ENCODE measurements around the gene CHCHD6. TPM values are rescaled to one million over a fixed set of nuclear protein-coding genes. Genes with fewer than 3 reads are reported as not detected.
"Not testable (repeated sequence)": the region's sequence is repeated elsewhere in the genome, so short reads cannot be mapped to it uniquely, and the experiment has no call there.

The CHCHD6 gene
- total and polyA plus RNA-seq, 2 experiments from 2014 or later = 15.8 to 21.4 TPM

- H3K27me3 ChIP-seq (replicated peaks; ENCODE audit: insufficient read depth) = no peaks in the 10 kb centered on the region
- H4K20me1 ChIP-seq (ENCODE audit: insufficient read depth) = no peaks in the 10 kb centered on the region
- no peak overlapping the region for H3K4me2 ChIP-seq (ENCODE audit: unreplicated experiment)
- peak; percentile 14 for DNase-seq
- no peaks in the 10 kb centered on the region; the same call in 1 of the 2 replicates for H3F3A ChIP-seq (ENCODE audit: insufficient read depth)
- 0 out of 2 replicates have a peak, but pooled peaks cover 4% of the 10 kb centered on the region for H3K4me1 ChIP-seq (ENCODE audit: insufficient read depth)
- no peaks in the 10 kb centered on the region for H3K36me3 ChIP-seq (ENCODE audit: low read depth)
- no peak for TF ChIP-seq EZH2 (IDR thresholded peaks at IDR 0.05; ENCODE audit: insufficient read depth, poor library complexity, severe bottlenecking)
- TF ChIP-seq EZH2phosphoT487 (IDR thresholded peaks at IDR 0.05; ENCODE audit: insufficient read depth, low read depth) = no peak
- H3K9ac ChIP-seq = no peak overlapping the region
- in situ Hi-C loops (cut with MboI) = no loop called here
- no peaks in the 10 kb centered on the region for H3K9me3 ChIP-seq (ENCODE audit: low read depth)
- H2AFZ ChIP-seq = no peak overlapping the region
- H3K4me3 ChIP-seq = no peak overlapping the region
- no peaks in the 10 kb centered on the region for H3K9me2 ChIP-seq (ENCODE audit: insufficient read depth)
- no peaks in the 10 kb centered on the region for H3K79me2 ChIP-seq (ENCODE audit: insufficient read depth)
- WGBS, 2 experiments (ENCODE audit: low coverage in 1 of 2, low lambda C conversion rate in 2 of 2, missing lambda C conversion rate in 2 of 2) = 91 to 97% methylated on average over 9 of the region's 9 CpGs
- H3K27ac ChIP-seq = no peak overlapping the region
These were observed 94.5 kb downstream of the CHCHD6 start for GRCh38 chr3:126798521-126798920.

DNA sequence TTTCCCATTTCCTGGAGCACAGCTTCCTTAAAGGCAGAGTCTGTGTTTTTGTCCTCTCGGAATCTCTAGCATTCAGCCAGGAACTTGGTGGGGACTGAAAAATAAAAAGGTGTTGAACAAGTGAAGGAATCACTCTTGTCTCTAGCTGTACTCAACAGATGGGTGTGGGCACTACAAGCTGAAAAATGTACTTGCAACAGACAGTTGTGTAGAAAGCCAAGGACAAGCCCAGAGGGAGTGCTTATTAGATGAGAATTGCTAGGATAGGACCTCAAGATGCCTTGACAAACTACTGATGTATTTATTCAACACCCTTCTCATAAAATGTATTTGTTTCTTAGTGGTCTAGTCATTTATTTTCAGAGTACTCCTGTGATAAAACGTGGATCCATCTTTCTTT, 95.1 kb downstream of the CHCHD6 start:
- no peaks in the 10 kb centered on the region for H3K79me2 ChIP-seq (ENCODE audit: insufficient read depth)
- H2AFZ ChIP-seq = no peak overlapping the region
- TF ChIP-seq EZH2phosphoT487 (IDR thresholded peaks at IDR 0.05; ENCODE audit: insufficient read depth, low read depth) (no peak), EZH2 (IDR thresholded peaks at IDR 0.05; ENCODE audit: insufficient read depth, poor library complexity, severe bottlenecking) (no peak)
- no peaks in the 10 kb centered on the region for H3K9me3 ChIP-seq (ENCODE audit: low read depth)
- no peak overlapping the region for H3K9ac ChIP-seq
- 0 out of 2 replicates have a peak, but pooled peaks cover 4% of the 10 kb centered on the region for H3K4me1 ChIP-seq (ENCODE audit: insufficient read depth)
- no peaks in the 10 kb centered on the region for H3K9me2 ChIP-seq (ENCODE audit: insufficient read depth)
- no peaks in the 10 kb centered on the region for H3K27me3 ChIP-seq (replicated peaks; ENCODE audit: insufficient read depth)
- no peak overlapping the region for H3K4me3 ChIP-seq
- H3K36me3 ChIP-seq (ENCODE audit: low read depth) = no peaks in the 10 kb centered on the region
- 98 to 100% methylated on average over 2 of the region's 2 CpGs for WGBS, 2 experiments (ENCODE audit: low coverage in 1 of 2, low lambda C conversion rate in 2 of 2, missing lambda C conversion rate in 2 of 2)
- in situ Hi-C loops (cut with MboI) = no loop called here
- DNase-seq = no peak
- no peaks in the 10 kb centered on the region for H4K20me1 ChIP-seq (ENCODE audit: insufficient read depth)
- H3F3A ChIP-seq (ENCODE audit: insufficient read depth) = no peaks in the 10 kb centered on the region; the same call in 1 of the 2 replicates
- no peak overlapping the region for H3K27ac ChIP-seq
- H3K4me2 ChIP-seq (ENCODE audit: unreplicated experiment) = no peak overlapping the region

GRCh38 chr3:126801312-126801711, 97.3 kb downstream of the CHCHD6 start:
- H3K27me3 ChIP-seq (replicated peaks; ENCODE audit: insufficient read depth); H3K4me2 ChIP-seq (ENCODE audit: unreplicated experiment); H3F3A ChIP-seq (ENCODE audit: insufficient read depth); H3K9me2 ChIP-seq (ENCODE audit: insufficient read depth); H3K27ac ChIP-seq; H3K9ac ChIP-seq; H3K4me1 ChIP-seq (ENCODE audit: insufficient read depth); in situ Hi-C loops (cut with MboI); H3K79me2 ChIP-seq (ENCODE audit: insufficient read depth); H3K36me3 ChIP-seq (ENCODE audit: low read depth); H2AFZ ChIP-seq; H3K4me3 ChIP-seq; H3K9me3 ChIP-seq (ENCODE audit: low read depth); DNase-seq; H4K20me1 ChIP-seq (ENCODE audit: insufficient read depth): not testable (repeated sequence)
- WGBS, 2 experiments (ENCODE audit: low coverage in 1 of 2, low lambda C conversion rate in 2 of 2, missing lambda C conversion rate in 2 of 2) = 96 to 99% methylated on average over 11 of the region's 11 CpGs

GRCh38 chr3:126807795-126808194, 103.8 kb downstream of the CHCHD6 start:
- in situ Hi-C loops (cut with MboI) = no loop called here
- no peak overlapping the region for H3K4me2 ChIP-seq (ENCODE audit: unreplicated experiment)
- DNase-seq = peak; percentile 8

DNA sequence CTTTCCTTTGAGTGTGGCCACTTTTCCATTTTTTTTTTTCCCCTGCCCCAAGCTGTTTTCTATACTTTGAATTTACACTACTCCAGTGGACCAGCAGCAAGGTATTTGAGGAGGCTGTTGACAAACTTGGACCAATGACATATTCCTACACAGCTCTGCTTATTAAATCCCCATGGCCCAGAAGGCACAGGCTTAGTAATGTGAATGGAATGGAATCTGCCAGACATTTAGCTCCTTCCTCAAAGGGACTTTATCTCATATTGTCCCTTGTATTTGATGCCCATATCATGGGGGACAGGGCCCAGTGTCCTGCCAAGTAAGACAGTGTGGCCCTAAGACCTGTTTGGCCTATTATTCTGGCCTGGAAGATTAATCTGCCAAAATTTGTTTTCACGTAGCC, 107.5 kb downstream of the CHCHD6 start:
- Histone ChIP-seq H3K9ac (no peak overlapping the region), H3K4me2 (ENCODE audit: unreplicated experiment) (no peak overlapping the region), H3K27me3 (replicated peaks; ENCODE audit: insufficient read depth) (no peaks in the 10 kb centered on the region), H3K9me2 (ENCODE audit: insufficient read depth) (no peaks in the 10 kb centered on the region), H2AFZ (no peak overlapping the region), H3K4me1 (ENCODE audit: insufficient read depth) (peaks cover 17% of the 10 kb centered on the region), H3F3A (ENCODE audit: insufficient read depth) (peaks cover 10% of the 10 kb centered on the region), H3K36me3 (ENCODE audit: low read depth) (no peaks in the 10 kb centered on the region), H3K79me2 (ENCODE audit: insufficient read depth) (no peaks in the 10 kb centered on the region), H4K20me1 (ENCODE audit: insufficient read depth) (no peaks in the 10 kb centered on the region), H3K27ac (no peak overlapping the region), H3K4me3 (no peak overlapping the region), H3K9me3 (ENCODE audit: low read depth) (no peaks in the 10 kb centered on the region)
- in situ Hi-C loops (cut with MboI) = no loop called here
- DNase-seq = peak; percentile 68
- TF ChIP-seq EZH2 (IDR thresholded peaks at IDR 0.05; ENCODE audit: insufficient read depth, poor library complexity, severe bottlenecking) = no peak
- TF ChIP-seq EZH2phosphoT487 (IDR thresholded peaks at IDR 0.05; ENCODE audit: insufficient read depth, low read depth) = no peak
- 97 to 100% methylated on average over 1 of the region's 1 CpG for WGBS, 2 experiments (ENCODE audit: low coverage in 1 of 2, low lambda C conversion rate in 2 of 2, missing lambda C conversion rate in 2 of 2)

More at GRCh38 chr3:126807795-126808194, 103.8 kb downstream of the CHCHD6 start:
- no peak for TF ChIP-seq EZH2phosphoT487 (IDR thresholded peaks at IDR 0.05; ENCODE audit: insufficient read depth, low read depth)
- no peak for TF ChIP-seq EZH2 (IDR thresholded peaks at IDR 0.05; ENCODE audit: insufficient read depth, poor library complexity, severe bottlenecking)
- Histone ChIP-seq H3K27me3 (replicated peaks; ENCODE audit: insufficient read depth) (no peaks in the 10 kb centered on the region), H3K9me2 (ENCODE audit: insufficient read depth) (no peaks in the 10 kb centered on the region), H2AFZ (no peak overlapping the region), H4K20me1 (ENCODE audit: insufficient read depth) (no peaks in the 10 kb centered on the region), H3F3A (ENCODE audit: insufficient read depth) (peaks cover 10% of the 10 kb centered on the region), H3K4me1 (ENCODE audit: insufficient read depth) (peaks cover 15% of the 10 kb centered on the region), H3K79me2 (ENCODE audit: insufficient read depth) (no peaks in the 10 kb centered on the region), H3K27ac (no peak overlapping the region), H3K9me3 (ENCODE audit: low read depth) (no peaks in the 10 kb centered on the region), H3K9ac (no peak overlapping the region), H3K36me3 (ENCODE audit: low read depth) (no peaks in the 10 kb centered on the region), H3K4me3 (no peak overlapping the region)
- WGBS, 2 experiments (ENCODE audit: low coverage in 1 of 2, low lambda C conversion rate in 2 of 2, missing lambda C conversion rate in 2 of 2) = 85 to 93% methylated on average over 4 of the region's 4 CpGs
